Stimulated activated CD4-positive, alpha-beta T cell treated with anti-CD3 and anti-CD28 coated beads, Interleukin-12 subunit alpha, Interleukin-12 subunit beta, amount 100 ng/mL, for 4 hours (primary cell): ENCODE measurements around the gene OTOR.
A peak's percentile ranks its signal among the peaks of the same experiment; 100 is the strongest.

Experiments
- DNase-seq: peaks from one replicate; pipeline ENCODE4 v3.0.0-alpha.2; 2020

Gene OTOR

DNA sequence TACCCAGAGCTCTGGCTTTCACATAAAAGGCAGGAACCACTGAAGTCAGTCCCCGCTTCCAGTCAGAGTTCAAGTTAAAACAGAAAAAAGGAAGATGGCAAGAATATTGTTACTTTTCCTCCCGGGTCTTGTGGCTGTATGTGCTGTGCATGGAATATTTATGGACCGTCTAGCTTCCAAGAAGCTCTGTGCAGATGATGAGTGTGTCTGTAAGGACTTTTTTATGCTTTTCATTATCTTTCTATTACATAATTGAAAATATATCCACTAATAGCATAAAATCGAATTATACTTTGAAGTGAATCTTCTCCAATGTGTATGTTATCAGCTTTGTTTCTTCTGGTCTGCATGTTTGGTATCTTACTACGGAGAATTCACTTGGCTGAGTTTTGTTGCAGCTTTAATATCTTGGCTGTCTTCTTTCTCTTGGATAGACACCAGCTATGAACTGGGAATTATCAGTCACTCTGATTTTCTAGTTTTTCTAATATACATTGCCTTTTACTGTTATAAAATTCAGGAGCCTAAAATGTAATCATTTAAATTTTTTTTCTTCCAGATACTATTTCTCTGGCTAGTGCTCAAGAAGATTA is at the start of gene OTOR:
OTOR (plus strand) TSS at position 51 of the 593 bp plus-strand sequence; CDS start at position 95, 44 bp downstream.
- no peak for DNase-seq

- DNase-seq: no peak
These were observed 48.9 kb upstream of the OTOR start for GRCh38 chr20:16699293-16699692.

GRCh38 chr20:16701296-16701695 is 46.9 kb upstream of the OTOR start:
- DNase-seq: no peak

DNA sequence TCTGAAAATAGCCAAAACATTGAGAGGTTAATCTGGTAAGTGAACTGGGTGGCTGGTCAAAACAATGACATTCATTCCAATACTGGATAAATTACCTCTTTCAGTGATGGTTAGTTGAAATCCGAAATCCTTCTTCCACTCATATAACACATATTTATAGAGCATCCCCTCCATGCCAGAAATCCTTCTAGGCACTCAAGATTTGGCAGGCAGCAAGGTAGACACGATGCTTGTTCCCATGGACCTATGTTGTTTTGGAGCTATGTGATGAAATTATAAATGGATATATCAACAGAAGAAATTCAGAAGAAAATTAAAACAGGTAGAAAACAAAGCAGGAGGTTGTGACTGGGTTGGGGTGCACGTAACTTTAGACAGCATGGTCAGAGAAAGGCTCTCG is 44.6 kb upstream of the OTOR start:
- no peak for DNase-seq

DNA sequence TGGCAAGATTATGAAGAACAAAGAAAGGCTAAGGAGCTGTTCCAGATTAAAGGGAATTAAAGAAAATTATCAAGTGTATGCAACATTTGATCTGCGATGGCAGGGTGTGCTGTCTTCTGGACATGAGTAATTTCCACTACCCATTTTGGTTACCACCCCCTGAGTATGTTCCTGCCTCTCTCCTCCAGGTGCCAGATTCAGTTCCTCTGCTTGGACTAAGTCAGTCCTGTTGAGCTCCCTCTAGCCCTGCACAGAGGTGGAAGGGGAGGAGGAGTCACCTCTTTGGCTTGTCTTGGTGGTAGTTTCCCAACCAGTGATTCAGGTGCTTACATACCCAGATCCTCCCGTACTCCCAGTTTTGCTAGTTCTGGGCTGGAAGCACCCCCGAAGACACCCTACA is 40.5 kb upstream of the OTOR start:
- DNase-seq: no peak

DNA sequence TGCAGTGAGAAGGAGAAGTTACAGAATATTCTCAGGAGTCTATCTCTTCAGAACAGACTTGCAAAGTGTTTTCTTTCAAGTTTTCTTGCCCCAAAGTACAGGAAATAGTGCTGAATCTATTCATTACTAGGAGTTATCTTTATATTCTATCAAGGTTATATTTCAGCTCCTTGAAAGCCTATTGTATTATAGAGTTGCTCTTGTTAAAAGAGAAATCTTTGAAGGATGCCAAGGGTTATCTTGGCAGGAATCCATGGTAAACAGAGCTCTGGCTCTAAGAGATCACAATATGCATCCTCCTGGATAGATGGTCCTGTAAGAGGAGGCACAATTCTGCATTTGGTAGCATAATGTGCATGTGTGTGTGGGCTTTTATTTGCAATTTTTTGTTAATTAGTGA is 39.6 kb upstream of the OTOR start:
- no peak for DNase-seq

DNA sequence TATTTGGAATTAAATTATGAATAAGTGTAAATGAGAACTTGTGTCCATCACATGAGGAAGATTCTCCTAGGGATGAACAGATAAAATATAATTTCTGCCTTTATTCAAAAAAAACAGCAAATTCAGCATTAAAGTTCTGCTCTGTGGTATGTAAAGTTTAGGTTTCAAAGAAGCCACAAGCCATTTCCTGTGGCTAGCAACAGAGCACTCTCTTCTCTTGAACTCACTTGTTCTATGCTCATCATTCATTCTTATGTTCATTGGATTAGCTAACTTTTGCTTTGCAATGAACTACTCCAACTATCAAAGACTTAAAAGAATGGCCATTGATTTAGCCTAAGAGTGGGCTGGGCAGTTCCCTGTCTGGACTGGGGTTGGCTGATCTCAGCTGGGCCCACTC is 39.1 kb upstream of the OTOR start:
- DNase-seq: no peak

- DNase-seq: no peak
These were observed 37.4 kb upstream of the OTOR start for GRCh38 chr20:16710781-16711180.

DNA sequence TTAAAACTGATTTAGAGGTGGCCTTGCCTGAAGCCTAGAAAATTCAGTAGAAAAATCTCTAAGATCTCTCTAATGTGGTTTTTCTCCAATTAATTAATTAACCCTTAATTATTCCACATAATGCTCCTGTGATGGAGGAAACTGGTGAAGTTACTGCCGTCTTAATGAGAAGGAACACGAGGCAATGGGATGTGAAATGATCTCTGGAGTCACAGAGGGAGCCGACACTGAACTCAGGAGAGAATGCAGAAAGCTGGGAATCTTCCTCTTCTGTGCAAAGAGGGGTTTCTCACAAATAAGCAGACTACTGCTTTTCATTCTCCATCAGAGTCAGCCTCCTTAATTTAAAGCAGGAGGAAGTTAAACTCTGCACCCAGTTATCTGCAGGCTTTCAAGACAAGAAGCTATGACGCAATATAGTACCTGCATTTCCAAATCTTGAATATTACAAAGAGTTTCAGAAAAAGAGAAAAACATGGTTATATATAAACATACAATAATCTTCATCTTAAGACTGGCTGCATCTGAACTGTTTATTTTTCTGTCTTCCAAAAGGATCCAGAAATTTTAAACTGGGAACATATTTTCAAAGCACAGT is 36.4 kb upstream of the OTOR start:
- no peak for DNase-seq

DNA sequence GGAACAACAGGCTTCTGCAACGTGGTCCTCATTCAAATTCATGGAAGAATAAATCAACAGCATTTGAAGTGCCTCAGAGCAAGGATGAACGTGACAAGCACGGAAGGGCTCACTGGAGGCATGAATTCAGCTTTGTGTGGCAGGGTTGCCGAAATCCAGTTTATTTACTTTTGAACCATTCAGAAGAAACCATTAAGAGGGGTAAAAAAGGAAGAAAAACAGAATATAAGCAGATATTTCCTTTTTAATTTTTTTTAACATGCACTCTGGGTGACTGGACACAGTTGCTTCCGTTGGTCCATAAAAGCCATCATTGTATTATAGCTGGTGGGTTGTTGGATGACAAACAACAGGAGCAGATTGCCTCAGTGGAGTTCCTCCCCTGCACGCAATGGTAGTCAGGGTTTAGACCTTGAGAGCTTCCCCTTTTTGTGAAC is 35.6 kb upstream of the OTOR start:
- no peak for DNase-seq

DNA sequence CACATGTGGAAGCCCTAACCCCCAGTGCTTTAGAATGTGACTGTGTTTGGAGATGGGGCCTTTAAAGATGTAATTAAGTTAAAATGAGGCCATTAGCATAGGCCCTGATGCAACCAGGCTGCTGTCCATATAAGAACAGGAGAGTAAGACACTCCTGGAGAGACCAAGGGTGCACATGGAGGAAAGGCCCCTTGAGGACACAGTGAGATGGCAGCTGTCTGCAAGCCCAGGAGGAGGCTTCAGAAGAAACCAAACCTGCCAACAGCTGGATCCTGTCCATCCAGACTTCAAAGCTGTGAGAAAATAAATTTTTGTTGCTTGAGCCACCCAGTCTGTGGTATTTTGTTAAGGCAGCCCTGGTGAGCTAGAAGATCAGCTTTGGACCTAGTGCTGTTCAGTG is 35.1 kb upstream of the OTOR start:
- DNase-seq: no peak

- no peak for DNase-seq
These were observed 33.9 kb upstream of the OTOR start for GRCh38 chr20:16714242-16714641.

DNA sequence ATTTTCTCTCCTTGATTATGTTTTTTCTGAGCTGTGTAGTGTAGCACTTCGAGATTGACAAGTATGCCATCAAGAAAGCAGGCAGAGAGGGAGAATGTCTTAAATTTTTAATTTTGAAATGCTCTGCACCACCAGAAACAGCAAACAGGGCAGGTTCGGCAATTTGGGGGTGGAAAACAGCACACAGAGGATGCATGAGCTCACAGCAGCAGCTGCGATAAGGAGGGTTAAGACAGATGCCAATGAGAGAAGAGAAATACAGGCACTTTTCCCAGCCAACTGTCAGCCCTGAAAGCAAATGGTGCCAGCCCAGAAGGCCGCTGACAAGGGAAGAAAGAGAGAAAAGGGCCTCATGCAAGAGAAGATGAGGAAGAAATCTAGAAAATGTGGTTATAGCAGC is 33.4 kb upstream of the OTOR start:
- no peak for DNase-seq

- DNase-seq: no peak
These were observed 28.7 kb upstream of the OTOR start for GRCh38 chr20:16719421-16719820.

DNA sequence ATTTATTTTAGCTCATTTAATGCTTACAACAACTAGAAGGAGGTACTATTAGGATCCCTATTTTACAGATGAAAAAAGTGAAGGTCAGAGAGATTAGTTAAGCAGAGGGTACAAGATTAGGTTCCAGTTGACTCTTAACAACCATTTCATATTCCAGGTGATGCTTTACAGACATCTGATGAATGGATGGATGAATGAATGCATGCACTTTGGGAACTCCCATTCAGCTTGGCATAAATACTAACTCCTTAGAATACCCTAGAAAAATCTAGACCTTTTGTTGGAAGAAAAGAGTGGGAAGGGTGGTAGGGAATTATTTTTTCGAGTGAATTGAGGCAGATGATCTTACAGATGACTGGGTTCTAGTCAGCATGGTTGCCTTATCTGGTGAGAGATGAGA is 19.1 kb upstream of the OTOR start:
- no peak for DNase-seq

GRCh38 chr20:16729565-16730460 is 18.3 kb upstream of the OTOR start, which contains the start of gene SNRPB2:
TSS of gene SNRPB2 (plus strand) at chr20:16730026. CDS start at chr20:16731703, 1,677 bp downstream.
- peak; percentile 85 for DNase-seq

DNA sequence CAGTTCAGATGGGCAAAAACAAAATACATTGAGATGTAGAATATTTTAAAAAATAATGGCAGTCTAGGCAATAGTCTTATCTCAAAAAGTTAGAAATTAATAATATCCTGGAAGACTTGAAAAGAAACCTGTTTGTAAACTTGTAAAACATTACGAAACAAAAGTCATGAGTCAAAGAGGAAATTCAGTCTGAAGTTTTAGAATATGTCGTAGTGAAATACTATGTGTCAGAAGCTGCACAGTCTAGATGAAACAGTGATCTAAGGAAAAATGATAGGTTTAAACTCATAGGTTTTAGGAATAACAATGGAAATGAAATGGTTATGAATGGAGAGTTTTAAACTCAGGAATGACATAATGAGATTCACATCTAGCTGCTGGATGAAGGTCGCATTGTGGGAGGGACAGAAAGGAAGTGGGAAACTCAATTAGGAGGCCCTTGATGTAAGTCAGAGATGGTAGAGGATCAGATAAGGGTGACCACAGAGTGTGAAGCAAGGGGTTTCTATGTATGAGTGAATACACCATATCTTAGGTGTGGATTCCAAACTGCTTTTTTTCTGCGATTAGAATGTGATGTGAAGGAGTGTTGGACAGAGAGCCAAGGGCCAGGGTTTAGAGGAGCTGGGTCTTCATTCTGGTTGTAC is 15.5 kb upstream of the OTOR start:
- no peak for DNase-seq

DNA sequence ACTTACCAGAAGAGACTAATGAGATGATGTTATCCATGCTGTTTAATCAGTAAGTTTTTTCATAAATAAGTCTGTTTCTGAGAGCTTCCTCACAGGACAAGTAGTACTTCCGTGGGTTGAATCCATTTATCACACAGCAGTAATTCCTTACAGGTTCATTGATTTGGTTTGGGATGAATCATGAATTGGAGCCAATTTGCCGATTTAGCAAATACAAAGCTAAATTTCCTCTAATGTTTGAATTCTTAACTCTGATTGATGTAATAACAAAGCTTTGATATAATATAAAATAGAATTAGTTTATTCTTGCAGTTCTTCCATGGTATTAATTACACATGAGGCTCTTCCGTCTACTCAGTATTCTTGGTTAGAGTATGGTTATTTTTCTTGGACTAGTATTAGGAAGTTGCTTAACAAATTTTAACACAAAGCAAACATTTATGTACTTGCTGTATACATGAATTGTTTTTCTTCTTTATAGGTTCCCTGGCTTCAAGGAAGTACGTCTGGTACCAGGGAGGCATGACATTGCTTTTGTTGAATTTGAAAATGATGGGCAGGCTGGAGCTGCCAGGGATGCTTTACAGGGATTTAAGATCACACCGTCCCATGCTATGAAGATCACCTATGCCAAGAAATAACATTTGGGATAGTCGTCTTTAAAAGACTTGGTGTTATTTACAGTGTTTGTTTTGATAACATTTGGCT is 7.6 kb upstream of the OTOR start:
- DNase-seq: no peak

GRCh38 chr20:16744178-16744807 is 3.9 kb upstream of the OTOR start:
- DNase-seq: no peak

DNA sequence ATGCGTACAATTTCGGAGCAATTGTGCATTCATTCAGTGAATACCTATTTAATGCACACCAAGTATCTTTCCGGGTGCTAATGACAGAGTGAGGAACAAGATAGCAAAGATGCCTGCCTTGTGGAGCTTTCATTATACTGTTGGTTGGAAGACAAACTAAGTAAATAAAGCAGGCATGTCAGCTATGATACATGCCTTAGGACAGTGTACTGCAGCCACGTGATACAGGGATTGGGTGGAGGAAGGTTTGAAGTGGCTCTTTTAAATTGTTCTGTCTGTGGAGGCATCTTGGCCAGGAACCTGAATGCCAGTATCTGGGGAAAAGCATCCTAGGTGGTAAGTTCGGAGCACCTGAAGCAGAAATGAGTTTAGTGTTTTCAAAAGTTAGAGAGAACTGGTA is 3.0 kb upstream of the OTOR start:
- no peak for DNase-seq

DNA sequence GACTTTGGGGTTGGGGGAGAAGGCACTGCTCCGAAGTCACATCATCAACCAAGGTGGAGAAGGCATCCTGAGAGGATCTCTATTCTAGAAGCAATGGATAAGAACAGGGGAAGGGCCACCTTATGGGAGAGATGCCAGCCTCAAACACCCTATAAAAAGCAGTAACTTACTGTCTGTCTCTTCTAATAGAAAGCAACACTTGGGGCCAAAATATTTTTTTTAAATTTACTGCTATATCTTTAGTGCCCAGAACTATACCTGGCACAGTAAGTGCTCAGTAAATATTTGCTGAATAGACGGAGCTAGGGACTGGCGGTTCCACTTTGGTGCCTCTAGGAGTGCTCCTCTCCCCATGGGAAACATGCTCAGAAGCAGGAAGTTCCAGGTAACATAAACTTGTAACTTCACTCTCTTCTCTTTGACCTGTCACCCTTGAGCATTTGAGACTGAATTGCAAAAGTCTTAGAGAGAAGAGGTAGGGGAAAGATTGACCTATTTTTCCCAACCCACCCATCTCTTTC is 807 bp upstream of the OTOR start:
- DNase-seq: no peak

DNA sequence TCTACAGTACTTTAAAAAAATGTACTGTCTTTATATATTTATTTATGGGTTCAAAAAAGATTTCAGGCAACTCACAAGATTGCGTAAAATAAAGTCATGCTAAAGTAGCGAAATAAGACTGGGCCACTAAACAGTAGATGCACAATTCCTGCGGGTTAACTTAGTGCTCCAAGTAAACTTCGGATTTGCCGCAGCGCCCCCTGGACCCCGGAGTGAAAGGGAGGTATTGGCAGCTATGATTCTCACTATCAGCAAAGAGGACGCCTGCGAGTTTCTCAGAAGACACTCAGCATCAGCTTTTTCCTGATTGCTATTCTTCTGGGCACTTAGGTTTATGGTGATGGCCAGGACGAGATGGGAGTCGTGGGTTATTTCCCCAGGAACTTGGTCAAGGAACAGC is 1.4 kb downstream of the OTOR start:
- no peak for DNase-seq
